ENCODE data around the gene RAMP3. TPM values are rescaled to one million over a fixed set of nuclear protein-coding genes. Genes with fewer than 3 reads are reported as not detected.

Gene RAMP3, protein sequence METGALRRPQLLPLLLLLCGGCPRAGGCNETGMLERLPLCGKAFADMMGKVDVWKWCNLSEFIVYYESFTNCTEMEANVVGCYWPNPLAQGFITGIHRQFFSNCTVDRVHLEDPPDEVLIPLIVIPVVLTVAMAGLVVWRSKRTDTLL
- not detected for polyA plus RNA-seq (2012; ENCODE audit: insufficient read length, low read depth)

DNA sequence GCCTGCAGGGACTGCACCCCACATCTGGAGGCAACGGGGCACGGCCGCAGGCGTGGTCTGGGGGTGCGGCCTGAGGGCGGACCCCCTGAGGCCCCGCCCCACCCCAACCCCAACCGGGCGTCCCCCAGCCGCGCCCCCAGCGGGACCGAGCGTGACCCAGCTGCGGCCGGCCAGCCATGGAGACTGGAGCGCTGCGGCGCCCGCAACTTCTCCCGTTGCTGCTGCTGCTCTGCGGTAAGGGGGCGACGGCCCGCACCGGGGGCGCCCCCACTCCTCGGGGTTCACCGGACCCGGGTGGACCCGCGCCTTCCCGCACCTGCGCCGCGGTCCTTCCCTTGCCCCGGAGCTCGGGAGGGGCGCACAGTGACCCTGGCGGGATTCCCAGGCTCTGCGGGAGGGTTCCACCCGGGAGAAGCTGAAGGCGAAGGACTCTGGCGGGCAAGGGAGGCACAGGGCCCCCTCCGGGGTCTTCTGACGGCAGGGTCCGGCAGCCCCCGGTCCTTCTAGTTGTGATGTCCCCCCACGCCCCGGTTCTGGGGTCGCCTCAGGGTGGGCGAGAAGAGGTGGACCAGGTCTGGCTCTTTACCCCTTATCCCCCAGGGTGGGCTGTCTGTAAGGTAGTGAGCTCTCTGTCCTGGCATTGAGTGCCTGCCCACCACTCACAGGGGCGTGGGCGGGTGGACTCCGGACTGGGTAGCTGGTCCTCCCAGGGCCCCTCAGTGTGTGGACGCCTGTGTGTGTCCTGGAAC lies at the start of gene RAMP3:
TSS of gene RAMP3 (plus strand) at position 139 of the 749 bp plus-strand sequence. CDS start at position 177, 38 bp downstream.
- TF ChIP-seq SIN3A (IDR thresholded peaks at IDR 0.05; ENCODE audit: borderline replicate concordance, insufficient read depth, low read length) (no peak), POLR2AphosphoS5 (IDR thresholded peaks at IDR 0.05; ENCODE audit: low read depth, low read length) (no peak), FOXP2 (optimal IDR thresholded peaks at IDR 0.05; ENCODE audit: borderline replicate concordance, extremely low read depth, extremely low read length, insufficient read depth) (no peak), TAF1 (IDR thresholded peaks at IDR 0.05; ENCODE audit: borderline replicate concordance, insufficient read depth, low read length) (no peak)
- TF ChIP-seq, protein P1, sequence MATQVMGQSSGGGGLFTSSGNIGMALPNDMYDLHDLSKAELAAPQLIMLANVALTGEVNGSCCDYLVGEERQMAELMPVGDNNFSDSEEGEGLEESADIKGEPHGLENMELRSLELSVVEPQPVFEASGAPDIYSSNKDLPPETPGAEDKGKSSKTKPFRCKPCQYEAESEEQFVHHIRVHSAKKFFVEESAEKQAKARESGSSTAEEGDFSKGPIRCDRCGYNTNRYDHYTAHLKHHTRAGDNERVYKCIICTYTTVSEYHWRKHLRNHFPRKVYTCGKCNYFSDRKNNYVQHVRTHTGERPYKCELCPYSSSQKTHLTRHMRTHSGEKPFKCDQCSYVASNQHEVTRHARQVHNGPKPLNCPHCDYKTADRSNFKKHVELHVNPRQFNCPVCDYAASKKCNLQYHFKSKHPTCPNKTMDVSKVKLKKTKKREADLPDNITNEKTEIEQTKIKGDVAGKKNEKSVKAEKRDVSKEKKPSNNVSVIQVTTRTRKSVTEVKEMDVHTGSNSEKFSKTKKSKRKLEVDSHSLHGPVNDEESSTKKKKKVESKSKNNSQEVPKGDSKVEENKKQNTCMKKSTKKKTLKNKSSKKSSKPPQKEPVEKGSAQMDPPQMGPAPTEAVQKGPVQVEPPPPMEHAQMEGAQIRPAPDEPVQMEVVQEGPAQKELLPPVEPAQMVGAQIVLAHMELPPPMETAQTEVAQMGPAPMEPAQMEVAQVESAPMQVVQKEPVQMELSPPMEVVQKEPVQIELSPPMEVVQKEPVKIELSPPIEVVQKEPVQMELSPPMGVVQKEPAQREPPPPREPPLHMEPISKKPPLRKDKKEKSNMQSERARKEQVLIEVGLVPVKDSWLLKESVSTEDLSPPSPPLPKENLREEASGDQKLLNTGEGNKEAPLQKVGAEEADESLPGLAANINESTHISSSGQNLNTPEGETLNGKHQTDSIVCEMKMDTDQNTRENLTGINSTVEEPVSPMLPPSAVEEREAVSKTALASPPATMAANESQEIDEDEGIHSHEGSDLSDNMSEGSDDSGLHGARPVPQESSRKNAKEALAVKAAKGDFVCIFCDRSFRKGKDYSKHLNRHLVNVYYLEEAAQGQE (IDR thresholded peaks at IDR 0.05; ENCODE audit: insufficient read depth in 1 of 2, low read depth in 2 of 2, low read length in 2 of 2): no peak

DNA sequence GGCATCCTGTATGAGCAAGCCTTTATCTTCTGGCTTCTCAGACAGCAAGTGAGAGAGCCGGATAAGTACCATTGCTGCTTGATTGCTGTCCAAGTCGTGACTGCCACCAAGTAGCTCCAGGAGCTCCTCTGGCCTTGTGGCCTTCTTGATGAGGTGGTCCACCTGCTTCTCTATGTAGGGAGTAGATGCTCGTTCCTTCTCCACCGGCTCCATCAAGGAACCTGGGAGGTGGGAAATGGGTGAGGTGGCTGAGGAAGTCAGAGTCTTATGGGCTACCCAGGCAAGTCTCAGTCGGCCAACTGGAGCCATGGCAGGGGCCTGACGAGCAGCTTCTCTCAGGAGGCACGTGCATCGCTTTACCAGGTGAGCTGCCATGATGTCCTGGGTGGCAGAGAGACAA lies 48.7 kb upstream of the RAMP3 start:
- TF ChIP-seq, protein P1 (IDR thresholded peaks at IDR 0.05; ENCODE audit: insufficient read depth in 1 of 2, low read depth in 2 of 2, low read length in 2 of 2): no peak
- TF ChIP-seq POLR2AphosphoS5 (IDR thresholded peaks at IDR 0.05; ENCODE audit: low read depth, low read length) (no peak), TAF1 (IDR thresholded peaks at IDR 0.05; ENCODE audit: borderline replicate concordance, insufficient read depth, low read length) (no peak), SIN3A (IDR thresholded peaks at IDR 0.05; ENCODE audit: borderline replicate concordance, insufficient read depth, low read length) (no peak), FOXP2 (optimal IDR thresholded peaks at IDR 0.05; ENCODE audit: borderline replicate concordance, extremely low read depth, extremely low read length, insufficient read depth) (no peak)

DNA sequence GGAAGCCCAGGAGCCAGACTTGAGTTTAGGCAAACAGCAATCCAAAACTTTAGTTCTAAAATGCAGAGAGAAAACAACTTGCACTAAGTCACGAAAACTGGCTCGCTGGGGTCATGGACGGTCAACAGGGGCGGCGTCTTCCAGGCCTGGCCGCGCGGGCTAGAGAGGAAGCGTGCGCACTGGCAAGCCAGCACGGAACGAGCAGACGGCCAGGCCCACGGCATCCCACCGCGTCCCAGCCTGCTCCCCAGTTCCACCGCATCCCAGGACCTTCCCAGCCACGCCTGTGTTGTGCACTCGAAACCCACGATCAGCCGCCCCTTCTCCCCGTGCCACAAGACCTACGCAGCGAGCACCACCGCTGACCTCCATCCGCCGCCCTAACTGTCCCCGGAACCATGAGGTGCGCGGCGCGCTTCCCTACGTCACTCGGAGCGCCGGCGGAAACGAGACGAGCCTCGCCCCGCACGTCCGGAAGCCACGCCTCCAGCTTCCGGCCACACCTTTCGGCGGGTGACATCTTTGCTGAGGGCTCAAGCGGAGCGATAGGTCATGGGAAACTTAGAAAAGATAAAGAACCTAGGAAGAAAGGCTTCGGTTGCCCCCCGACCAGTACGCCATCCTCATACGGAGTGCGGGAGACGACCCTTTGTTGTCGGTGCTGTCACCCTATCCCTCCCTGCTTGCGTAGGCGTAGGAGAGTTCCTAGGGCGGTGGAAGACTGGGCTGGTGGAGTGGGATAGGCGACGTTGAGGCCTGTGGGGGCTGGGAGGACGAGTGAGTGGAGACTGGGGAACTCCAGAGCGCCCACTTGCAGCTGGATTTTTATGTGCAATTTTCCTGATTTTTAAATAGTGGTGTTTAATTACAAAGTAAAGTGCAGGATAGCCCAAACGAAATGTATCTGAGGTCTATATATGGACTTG lies 46.0 kb upstream of the RAMP3 start, which contains the start of gene TBRG4:
TSS of gene TBRG4 (minus strand) at position 400 of the 926 bp plus-strand sequence. CDS start 2,460 bp downstream, outside the sequence.
- TF ChIP-seq POLR2AphosphoS5 (IDR thresholded peaks at IDR 0.05; ENCODE audit: low read depth, low read length) (peak; percentile 98), TAF1 (IDR thresholded peaks at IDR 0.05; ENCODE audit: borderline replicate concordance, insufficient read depth, low read length) (peak; percentile 97), FOXP2 (optimal IDR thresholded peaks at IDR 0.05; ENCODE audit: borderline replicate concordance, extremely low read depth, extremely low read length, insufficient read depth) (peak; percentile 81), SIN3A (IDR thresholded peaks at IDR 0.05; ENCODE audit: borderline replicate concordance, insufficient read depth, low read length) (peak; percentile 92)
- TF ChIP-seq, protein P1 (IDR thresholded peaks at IDR 0.05; ENCODE audit: insufficient read depth in 1 of 2, low read depth in 2 of 2, low read length in 2 of 2): peak; percentile 52 to 55; a peak in 3 of 4 replicates

DNA sequence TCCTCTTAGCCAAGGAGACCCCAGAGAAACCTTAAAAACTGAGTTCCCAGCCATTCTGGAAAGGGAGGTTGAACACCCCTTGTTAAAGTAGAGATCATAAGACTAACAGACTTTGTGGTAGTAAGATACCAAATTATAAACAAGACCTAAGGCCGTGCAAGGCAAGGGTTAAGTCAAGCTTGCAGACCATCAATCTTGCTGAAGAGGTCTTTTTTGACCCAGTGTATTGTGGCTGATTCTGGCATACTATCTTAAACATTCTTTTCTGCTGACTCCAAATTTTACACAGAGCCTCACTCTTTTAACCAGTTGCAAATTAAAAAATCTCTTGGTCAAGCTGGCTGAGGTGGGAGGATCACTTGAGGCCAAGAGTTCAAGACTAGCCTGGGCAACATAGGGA lies 44.9 kb upstream of the RAMP3 start:
- TF ChIP-seq SIN3A (IDR thresholded peaks at IDR 0.05; ENCODE audit: borderline replicate concordance, insufficient read depth, low read length) (no peak), TAF1 (IDR thresholded peaks at IDR 0.05; ENCODE audit: borderline replicate concordance, insufficient read depth, low read length) (no peak), POLR2AphosphoS5 (IDR thresholded peaks at IDR 0.05; ENCODE audit: low read depth, low read length) (no peak), FOXP2 (optimal IDR thresholded peaks at IDR 0.05; ENCODE audit: borderline replicate concordance, extremely low read depth, extremely low read length, insufficient read depth) (no peak)
- TF ChIP-seq, protein P1 (IDR thresholded peaks at IDR 0.05; ENCODE audit: insufficient read depth in 1 of 2, low read depth in 2 of 2, low read length in 2 of 2): no peak

Measured in PFSK-1 (cell line).